SK-N-SH treated with all-trans-retinoic acid at 6 μM for 48 hours (cell line): ENCODE measurements around the gene C13orf46.

Experiments
- ARNTL ChIP-seq: fragments of 450-650 bp; formaldehyde crosslinking; IDR thresholded peaks from 2 replicates; pipeline ENCODE4 v1.5.0; 2020; ENCODE audit warnings: low read depth, mild to moderate bottlenecking, moderate library complexity, borderline replicate concordance
- TCF4 ChIP-seq: fragments of 250-450 bp; sonication (Bioruptor Pico); IDR thresholded peaks from 2 replicates; pipeline ENCODE4 v1.8.0; 2021; ENCODE audit warnings: mild to moderate bottlenecking, moderate library complexity, borderline replicate concordance
- ZC3H10 ChIP-seq: fragments of 250-450 bp; sonication (Bioruptor Pico); IDR thresholded peaks from 2 replicates; pipeline ENCODE4 v1.5.1; 2021; ENCODE audit warnings: mild to moderate bottlenecking, moderate library complexity

DNA sequence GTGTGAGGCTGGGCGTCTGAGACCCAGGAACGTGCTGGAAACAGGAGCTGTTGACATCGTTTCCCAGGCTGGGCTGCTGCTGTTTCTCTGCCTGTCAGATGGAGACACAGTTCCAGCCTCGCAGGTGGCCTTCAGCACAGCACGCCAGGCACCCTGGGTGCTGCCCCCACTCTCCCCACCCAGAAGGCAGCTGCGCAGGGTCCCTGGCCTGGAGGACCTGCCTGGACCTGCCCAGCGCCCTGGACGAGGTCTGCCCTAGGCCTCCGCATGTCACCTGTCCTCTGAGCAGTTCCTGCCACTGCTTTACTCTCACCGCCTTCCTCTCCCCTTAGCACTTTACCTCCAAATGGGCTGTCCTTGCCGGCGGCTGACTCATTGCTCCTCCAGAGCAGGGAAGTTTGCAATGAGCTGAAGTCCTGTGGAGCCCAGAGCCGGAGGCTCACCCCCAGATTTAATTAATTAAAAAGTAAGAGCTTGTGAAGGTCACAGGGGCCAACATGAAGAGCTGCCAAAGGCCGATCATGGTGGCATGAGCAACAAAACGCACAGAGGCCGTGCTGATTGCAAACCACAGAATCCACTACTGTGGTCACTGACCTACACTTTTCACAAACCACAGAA lies 32.2 kb downstream of the C13orf46 start:
- TF ChIP-seq ZC3H10 (no peak), ARNTL (CRISPR knock-in tag) (no peak), TCF4 (CRISPR knock-in tag) (no peak)
